ENCODE results near the gene BICRA. TPM values are rescaled to one million over a fixed set of nuclear protein-coding genes. Genes with fewer than 3 reads are reported as not detected.

The BICRA gene
- total and polyA plus RNA-seq, 2 of the 4 experiments (the other 2 are of a cell fraction): 1.8 to 3.5 TPM

GRCh38 chr19:47661161-47661560, 52.2 kb downstream of the BICRA start:
- DNase-seq (no peak), ATAC-seq (ENCODE audit: low read depth) (no peak)
- no peak overlapping the region for H2BK120ac ChIP-seq (ENCODE audit: low read depth, low read length)
- no peak overlapping the region for H2BK15ac ChIP-seq (ENCODE audit: low read depth, low read length)
- no peak overlapping the region for H3K9ac ChIP-seq (ENCODE audit: low read depth, low read length)
- no peak overlapping the region for H4K91ac ChIP-seq (ENCODE audit: insufficient read depth, low read depth, low read length)
- dilution Hi-C loops (cut with HindIII; ENCODE audit: low sequenced_read_pairs, unreplicated experiment): no loop called here
- no TSS peak for BruUV-seq (replicated peaks)
- ChIA-PET CTCF (no interaction called here), POLR2A (ENCODE audit: unreplicated experiment) (no interaction called here)
- peaks cover 27% of the 10 kb centered on the region for H3K4me1 ChIP-seq (ENCODE audit: control insufficient read depth, insufficient read depth, low read length)
- no peaks in the 10 kb centered on the region for H3K9me3 ChIP-seq (ENCODE audit: control insufficient read depth, insufficient read depth, low read length)
- no peaks in the 10 kb centered on the region for H3K27me3 ChIP-seq (ENCODE audit: control insufficient read depth, insufficient read depth, low read length)
- H3K4ac ChIP-seq (ENCODE audit: low read depth, low read length): no peak overlapping the region; the same call in 1 of the 2 replicates
- no peak overlapping the region for H4K8ac ChIP-seq (ENCODE audit: low read depth in 2 of 2, low read length in 2 of 2)
- no peak overlapping the region for H2AK9ac ChIP-seq (replicated peaks; ENCODE audit: low read depth, low read length, poor library complexity)
- H2AFZ ChIP-seq (replicated peaks; ENCODE audit: low read length, poor library complexity): no peak overlapping the region
- H4K20me1 ChIP-seq (ENCODE audit: insufficient read depth, low read length): peaks cover 71% of the 10 kb centered on the region
- H2AK5ac ChIP-seq (ENCODE audit: low read depth, low read length): peak overlapping the region; percentile 35; the same call in 1 of the 2 replicates
- H4K5ac ChIP-seq (ENCODE audit: low read depth, low read length): no peak overlapping the region
- H2BK5ac ChIP-seq (ENCODE audit: low read depth, low read length, poor library complexity, severe bottlenecking): no peak overlapping the region
- H3K14ac ChIP-seq (replicated peaks; ENCODE audit: low read depth, low read length): no peak overlapping the region
- H3K79me1 ChIP-seq (ENCODE audit: low read depth in 1 of 2, low read length in 2 of 2): peaks cover 48 to 82% of the 10 kb centered on the region in 2 experiments
- H3K23ac ChIP-seq (ENCODE audit: low read depth, low read length): no peak overlapping the region
- no peak overlapping the region for H3K4me2 ChIP-seq (ENCODE audit: low read depth, low read length)
- H3K9me1 ChIP-seq (ENCODE audit: insufficient read depth, low read length): peaks cover 32% of the 10 kb centered on the region
- intact Hi-C loops (cut with micrococcal nuclease): loop anchor here (10.0 kb wide), 1 partner anchor 146 kb away; the partner anchor contains the start of gene NAPA
- H3K36me3 ChIP-seq (ENCODE audit: control insufficient read depth, insufficient read depth, low read length): peaks cover 2% of the 10 kb centered on the region
- H3K56ac ChIP-seq (ENCODE audit: extremely low read depth, insufficient read depth, low read length): no peak overlapping the region
- no peak overlapping the region for H2BK20ac ChIP-seq (ENCODE audit: low read depth, low read length)
- no peak for TF ChIP-seq RAD21 (IDR thresholded peaks at IDR 0.05; ENCODE audit: low read length)
- TF ChIP-seq RCOR1 (IDR thresholded peaks at IDR 0.05; ENCODE audit: insufficient replicate concordance, low read length): no peak
- TF ChIP-seq CEBPB (IDR thresholded peaks at IDR 0.05; ENCODE audit: low read depth, low read length): no peak
- no peak for TF ChIP-seq SMC3 (IDR thresholded peaks at IDR 0.05; ENCODE audit: low read depth, low read length)
- no peak for TF ChIP-seq MXI1 (IDR thresholded peaks at IDR 0.05; ENCODE audit: borderline replicate concordance, low read depth, low read length)
- no peak for TF ChIP-seq MAZ (IDR thresholded peaks at IDR 0.05; ENCODE audit: borderline replicate concordance, low read depth, low read length)
- no peak for TF ChIP-seq FOS (IDR thresholded peaks at IDR 0.05; ENCODE audit: low read depth, low read length)
- no peak for TF ChIP-seq RFX5 (IDR thresholded peaks at IDR 0.05; ENCODE audit: low read depth, low read length)
- no peak for TF ChIP-seq CTCF (conservative IDR thresholded peaks at IDR 0.05; ENCODE audit: low read depth, low read length)
- no peak for TF ChIP-seq USF2 (IDR thresholded peaks at IDR 0.05; ENCODE audit: low read depth, low read length)
- TF ChIP-seq MAFK (IDR thresholded peaks at IDR 0.05; ENCODE audit: low read depth, low read length): no peak
- no peak for TF ChIP-seq POLR2A (IDR thresholded peaks at IDR 0.05; ENCODE audit: low read depth, low read length)
- TF ChIP-seq NFE2L2 (IDR thresholded peaks at IDR 0.05; ENCODE audit: low read depth, low read length): no peak
- TF ChIP-seq CHD1 (IDR thresholded peaks at IDR 0.05; ENCODE audit: low read depth, low read length): no peak
- no peak for TF ChIP-seq ELK1 (IDR thresholded peaks at IDR 0.05; ENCODE audit: borderline replicate concordance, low read depth, low read length)
- TF ChIP-seq BHLHE40 (IDR thresholded peaks at IDR 0.05; ENCODE audit: low read depth, low read length): no peak
- 84% methylated on average over 5 of the region's 16 CpGs; no CpG with 5 or more reads in 1 of the 2 experiments for WGBS, 2 experiments (ENCODE audit: extremely low coverage in 2 of 2, insufficient read length in 1 of 2)
- H3K4me3 ChIP-seq (ENCODE audit: insufficient read depth, low read depth, low read length): no peak overlapping the region
- no peak overlapping the region for H3K27ac ChIP-seq (ENCODE audit: insufficient read depth, low read length)
- in situ Hi-C loops (cut with MboI; ENCODE audit: low sequenced_read_pairs): no loop called here
- H3K18ac ChIP-seq (ENCODE audit: low read depth, low read length): no peak overlapping the region
